Fibroblast of gingiva (primary cell): ENCODE data around the gene FAM83C.

ENCODE experiments used
- DNase-seq: peaks from one replicate; pipeline ENCODE4 v3.0.0-alpha.2; 2011; ENCODE audit warnings: low read depth

The FAM83C gene

DNA sequence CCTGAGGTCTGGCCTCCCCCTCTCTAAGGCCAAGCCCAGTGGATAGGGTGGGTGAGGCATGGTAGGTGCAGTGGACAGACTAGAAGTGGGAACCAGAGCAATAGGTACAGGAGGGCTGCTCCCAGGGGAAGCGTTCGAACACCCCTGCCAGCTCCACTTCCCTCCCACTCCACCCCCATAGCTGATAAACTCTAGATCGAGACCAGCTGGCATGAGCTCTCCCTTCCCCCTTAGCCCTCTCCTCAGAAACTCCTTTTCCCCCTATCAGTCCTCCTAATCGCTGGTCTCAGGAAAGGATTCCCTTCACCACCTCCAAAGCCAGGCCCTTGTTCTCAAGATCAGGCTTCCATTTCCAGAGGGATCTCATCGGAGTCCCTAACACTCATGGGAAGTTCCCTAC is 6.0 kb upstream of the FAM83C start:
- no peak for DNase-seq

DNA sequence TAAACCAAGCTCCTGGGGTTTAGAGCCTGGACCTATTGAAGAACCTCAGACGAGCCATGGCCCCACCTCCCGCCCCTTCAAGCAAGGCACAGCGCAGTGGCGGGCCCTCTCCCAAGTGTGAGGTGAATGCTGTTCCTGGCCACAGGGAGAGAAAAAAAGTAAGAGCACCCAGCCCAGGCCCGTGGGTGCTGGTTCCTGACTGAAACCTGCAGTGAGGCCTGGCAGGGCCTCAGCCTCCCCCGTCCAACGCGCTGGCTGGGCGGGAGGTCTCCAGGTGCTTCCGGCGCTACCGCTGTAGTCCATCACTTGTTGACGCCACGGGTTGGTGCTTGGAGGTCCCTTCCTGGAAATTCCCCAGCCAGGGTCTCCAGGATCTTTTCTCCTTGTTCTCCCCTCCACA is 5.5 kb upstream of the FAM83C start:
- no peak for DNase-seq

- DNase-seq, result no peak
These were observed 4.9 kb upstream of the FAM83C start for GRCh38 chr20:35297155-35297554.

DNA sequence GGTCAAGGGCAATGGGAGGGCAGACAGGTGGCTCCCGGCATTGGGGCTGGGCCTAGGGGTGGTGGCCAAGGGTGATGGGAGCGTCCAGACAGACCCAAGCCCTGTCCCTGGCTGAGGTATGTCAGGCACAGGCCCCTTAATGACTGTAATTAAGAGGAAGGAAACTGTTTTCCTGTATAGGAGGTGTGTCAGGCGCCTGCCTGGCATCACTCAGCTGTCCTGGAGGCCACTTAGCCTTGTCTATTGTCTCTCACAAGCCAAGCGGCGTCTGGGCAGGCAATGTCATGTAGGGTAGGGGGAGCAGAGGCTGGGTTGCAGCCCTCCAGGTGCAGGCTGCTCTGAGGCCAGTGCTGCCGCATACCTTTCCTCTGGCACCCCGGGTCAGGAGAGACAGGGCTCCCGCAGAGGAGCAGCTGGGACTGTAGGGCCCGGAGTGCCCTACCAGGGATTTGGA is 3.9 kb upstream of the FAM83C start:
- DNase-seq, result no peak

DNA sequence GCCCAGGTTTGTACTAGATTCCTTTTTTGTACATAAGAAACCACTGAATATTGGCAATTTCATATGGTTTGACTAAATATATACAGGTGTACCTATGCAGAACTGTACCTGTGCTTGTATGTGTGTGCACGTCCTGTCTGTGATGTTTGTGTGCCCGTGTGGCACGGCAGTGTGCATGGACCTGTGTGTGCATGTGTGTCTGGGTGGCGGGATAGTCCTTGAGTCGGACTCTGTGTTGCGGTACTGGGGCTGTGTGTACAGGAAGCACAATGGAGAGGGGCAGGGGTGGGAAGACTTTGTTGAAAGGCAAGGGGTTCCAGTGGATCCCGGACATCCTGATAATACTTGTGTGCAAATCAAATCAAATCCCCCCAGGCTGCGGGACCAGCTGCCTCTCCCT is 3.4 kb upstream of the FAM83C start:
- DNase-seq, result no peak

DNA sequence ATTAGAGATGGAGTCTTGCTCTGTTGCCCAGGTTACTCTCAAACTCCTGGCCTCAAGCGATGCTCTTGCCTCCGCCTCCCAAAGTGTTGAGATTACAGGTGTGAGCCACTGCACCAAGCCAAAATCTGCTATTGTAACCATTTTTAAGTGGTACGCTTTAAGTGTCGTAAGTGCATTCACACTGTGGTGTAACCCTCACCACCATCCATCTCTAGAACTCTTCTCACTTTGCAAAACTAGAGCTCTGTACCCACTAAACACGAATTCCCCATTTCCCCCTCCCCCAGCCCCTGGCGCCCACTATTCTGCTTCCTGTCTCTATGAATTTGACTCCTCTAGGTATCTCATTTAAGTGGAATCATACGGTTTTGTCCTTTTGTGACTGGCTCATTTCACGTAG is 2.8 kb upstream of the FAM83C start:
- no peak for DNase-seq

- DNase-seq, result no peak
These were observed 2.1 kb upstream of the FAM83C start for GRCh38 chr20:35294293-35294685.

DNA sequence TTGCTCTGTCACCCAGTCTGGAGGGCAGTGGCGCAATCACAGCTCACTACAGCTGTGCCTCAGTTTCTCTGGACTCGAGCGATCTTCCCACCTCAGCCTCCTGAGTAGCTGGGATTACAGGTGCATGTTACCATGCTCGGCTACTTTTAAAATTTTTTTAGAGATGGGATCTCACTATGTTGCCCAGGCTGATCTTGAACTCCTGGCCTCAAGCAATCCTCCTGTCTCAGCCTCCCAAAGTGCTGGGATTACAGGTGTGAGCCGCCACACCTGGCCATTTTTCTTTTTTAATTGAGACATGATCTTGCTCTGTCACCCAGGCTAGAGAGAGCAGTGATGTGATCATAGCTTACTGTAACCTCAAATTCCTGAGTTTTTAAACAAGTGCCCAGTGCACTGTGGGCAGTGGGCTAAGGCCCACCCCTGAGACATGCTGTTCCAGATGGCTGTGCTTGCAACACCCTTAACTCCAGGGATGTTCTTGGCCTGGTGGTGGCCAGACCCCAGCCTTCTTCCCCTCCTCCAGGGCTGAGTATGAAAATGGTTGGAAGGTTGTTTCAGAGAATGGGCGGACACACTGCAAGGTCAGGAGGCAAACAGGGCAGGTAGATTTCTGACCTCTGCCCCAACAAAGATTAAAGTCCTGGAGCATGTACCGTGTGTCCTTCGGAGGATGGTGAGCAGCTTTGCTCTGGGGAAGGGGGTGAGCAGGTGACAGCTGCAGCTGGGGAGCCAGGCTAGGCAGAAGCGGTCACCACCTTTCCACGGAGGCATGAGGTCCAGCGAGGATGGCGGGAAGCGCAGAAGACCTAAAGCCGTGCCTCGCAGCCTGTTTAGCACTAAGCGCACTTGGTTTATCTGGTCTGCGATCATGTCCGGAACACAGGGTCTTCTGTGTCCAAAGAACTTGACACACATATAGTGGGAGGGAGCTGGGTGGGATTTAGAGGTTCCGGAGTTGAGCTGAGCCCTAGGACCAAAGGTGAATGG is 1.4 kb upstream of the FAM83C start:
- DNase-seq, result no peak

DNA sequence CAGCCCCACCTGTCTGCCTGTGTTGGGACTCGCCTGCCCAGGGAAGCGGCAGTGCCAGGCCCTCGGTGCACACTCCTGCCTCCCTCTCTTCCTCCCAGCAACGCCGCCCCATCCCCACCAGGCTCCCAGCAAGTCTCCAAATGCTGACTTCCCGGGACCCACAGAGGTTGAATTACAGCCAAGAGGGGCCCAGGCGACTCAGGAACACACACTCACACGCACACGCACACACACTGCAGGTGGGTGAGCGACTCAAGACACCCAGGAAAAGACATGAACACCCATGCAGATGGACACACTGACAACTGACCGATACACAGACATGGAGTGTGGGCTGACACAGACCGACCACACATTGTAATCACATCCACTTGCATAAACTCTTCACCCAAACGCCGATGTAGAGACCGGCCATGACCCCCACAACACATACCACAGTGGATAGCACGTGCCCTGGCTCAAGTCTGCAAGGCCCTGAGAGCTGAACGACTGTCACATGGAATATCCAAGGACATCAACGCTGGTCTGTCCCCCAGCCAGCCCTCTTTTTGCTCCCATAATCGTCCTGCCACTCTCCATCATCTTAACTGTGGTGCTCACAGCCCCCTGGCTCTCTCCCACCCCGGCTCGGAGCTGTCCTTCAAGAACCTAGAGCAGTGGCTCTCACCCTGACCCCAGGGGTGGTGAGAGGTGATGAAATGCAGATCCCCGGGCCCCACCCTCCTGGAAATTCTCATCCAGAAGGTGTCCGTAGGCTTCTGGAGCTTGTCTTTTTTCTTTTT is 470 bp upstream of the FAM83C start:
- DNase-seq, result no peak

DNA sequence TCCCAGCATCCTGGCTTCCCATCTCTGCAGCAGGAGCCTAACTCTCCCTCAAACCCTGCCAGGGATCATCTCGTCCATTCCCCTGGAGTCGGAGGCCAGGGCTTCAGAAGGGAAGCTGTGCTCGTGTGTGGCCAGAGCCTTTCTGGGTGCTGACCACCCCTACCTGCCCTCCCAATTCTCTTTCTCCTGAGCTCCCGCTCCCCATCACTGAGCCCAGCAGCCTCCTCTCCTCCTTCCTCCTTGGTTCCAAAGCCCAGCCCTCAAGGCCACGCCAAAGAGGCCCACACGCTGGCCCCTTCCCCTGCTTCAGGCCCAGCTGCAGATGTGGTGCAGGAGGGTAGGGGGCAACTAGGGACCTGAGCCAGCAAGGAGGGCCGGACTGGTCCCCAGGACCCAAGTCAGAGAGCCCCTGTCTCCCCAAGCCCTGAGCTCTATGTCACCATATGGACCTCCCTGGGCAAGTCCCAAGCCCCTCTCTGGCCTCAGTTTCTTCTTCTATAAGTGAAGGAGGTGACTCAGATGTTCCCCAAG is 1.3 kb downstream of the FAM83C start:
- no peak for DNase-seq

DNA sequence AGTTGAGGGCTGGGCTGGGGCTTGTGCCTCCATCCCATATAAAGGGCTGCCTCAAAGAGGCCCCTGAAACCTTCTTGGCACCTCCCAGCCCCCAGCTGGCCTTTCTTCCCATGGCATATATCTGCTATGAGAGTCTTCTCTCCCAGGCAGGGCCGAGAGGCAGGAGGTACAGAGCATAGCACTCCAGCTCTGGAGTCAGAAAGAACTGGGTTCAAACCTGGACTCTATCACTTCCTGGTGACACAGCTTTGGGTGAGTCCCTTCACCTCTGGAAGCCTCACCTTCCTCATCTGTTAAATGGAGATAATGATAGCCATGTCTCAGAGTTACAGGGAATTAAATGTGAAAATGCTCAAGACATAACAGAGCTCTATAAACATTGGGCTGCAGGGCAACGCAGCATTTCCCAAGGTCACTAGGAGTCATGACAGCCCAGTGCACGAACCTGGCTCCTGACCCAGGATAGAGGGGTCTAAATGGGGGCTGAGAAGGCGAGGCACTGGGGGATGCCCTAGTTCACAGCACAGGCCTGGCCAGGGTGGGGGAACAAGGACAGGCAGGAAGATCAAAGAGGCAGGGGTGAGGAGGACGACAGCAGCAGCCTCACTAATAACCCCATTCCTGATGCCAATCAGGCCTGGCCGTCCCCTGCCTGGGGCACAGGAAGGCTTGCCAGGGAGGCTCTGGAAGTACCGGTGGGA is 1.9 kb downstream of the FAM83C start:
- no peak for DNase-seq

- no peak for DNase-seq
These were observed 3.7 kb downstream of the FAM83C start for GRCh38 chr20:35288325-35289060.

- DNase-seq, result no peak
These were observed 4.5 kb downstream of the FAM83C start for GRCh38 chr20:35287509-35288324.

DNA sequence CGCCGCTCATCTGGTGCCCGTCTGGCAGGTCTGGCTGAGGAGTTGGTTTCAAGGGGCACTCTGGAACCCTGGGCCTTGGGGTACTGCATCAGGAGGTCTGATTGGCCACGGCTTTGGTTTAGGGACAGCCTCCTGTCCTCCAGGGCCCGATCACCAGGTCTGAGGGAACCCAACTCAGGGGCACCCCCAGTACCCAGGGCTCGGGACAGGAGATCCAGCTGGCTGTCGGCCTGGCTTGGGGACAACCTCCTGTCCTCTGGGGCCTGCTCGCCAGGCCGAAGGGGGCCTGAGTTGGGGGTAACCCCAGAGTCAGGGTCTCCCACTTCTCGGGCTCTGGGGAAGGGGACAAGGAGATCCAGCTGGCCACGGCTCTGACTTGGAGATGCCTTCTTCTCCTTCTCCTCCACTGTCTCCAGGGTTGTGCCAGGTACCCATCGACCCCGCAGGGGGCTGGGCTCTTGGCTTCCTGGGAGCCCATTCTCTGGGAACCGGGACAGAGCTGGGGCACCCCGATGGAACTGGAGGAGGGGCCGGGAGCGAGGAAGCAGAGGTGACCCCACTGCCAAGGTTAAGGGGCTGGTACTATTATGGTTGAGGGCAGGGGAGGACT is 5.2 kb downstream of the FAM83C start:
- no peak for DNase-seq

DNA sequence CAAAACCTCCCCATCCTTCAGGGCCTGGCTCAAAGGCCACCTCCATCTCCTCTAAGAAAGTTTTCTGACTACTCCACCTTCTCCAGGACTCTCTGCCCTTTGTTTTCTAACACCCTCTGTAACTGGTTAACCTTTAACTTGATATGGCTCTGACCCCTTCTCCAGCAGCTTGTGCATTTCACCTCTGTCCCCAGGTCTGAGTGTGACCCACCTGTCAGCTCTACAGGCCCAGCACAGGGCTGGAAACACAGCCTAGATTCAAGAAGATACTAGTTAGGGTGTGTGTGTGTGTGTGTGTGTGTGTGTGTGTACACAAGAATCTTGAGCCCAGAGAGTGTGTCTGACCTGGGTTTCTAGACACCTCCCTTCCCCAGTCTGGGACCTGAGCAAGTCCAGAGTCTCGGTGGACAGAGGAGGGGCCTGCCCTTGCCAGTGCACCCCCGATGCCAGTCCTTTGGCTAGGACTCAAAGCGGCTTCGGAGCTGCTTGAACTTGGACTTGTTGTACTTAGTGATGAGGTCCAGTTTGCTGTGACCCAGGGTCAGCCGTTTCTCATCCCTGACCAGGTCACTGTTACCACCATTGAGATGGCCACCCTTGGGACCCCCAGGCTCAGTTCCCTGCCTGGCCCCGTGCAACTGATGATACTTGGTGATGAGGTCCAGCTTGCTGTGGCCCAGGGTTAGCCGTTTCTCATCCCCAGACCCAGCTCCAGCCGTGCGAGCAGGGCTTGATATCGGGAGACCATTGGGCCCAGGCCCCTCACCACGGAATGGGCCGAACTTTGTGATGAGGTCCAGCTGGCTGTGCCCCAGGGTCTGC is 5.9 kb downstream of the FAM83C start:
- DNase-seq, result no peak

DNA sequence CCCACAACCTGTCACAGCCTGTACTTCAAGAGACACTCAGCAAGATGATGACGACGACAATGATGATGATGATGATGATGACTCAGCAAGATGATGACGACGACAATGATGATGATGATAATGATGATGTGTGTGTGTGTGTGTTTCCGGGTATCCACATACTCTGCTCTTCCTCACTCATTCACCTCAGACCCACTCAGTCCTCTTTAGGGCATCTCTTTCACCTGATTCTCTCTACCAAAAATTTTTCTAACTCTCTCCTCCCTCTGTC is 6.5 kb downstream of the FAM83C start:
- no peak for DNase-seq

- DNase-seq, result no peak
These were observed 7.0 kb downstream of the FAM83C start for GRCh38 chr20:35284992-35285805.

GRCh38 chr20:35284267-35284991 is 7.8 kb downstream of the FAM83C start, which contains the start of gene EIF6:
Gene EIF6, minus strand, starts transcription at chr20:35284772. Its CDS starts 285 bp downstream, at chr20:35284487.
- DNase-seq, result peak; percentile 84
